ENCODE results near the gene DTHD1.

- TF ChIP-seq CHD2 (IDR thresholded peaks at IDR 0.05; ENCODE audit: low read length), result no peak
- no peak for TF ChIP-seq RAD21 (IDR thresholded peaks at IDR 0.05 in 1 of 2, conservative IDR thresholded peaks at IDR 0.05 in 1 of 2; ENCODE audit: low read depth in 2 of 2, low read length in 2 of 2)
- no peak for TF ChIP-seq EP300 (IDR thresholded peaks at IDR 0.05; ENCODE audit: borderline replicate concordance in 1 of 2, low read depth in 2 of 2, low read length in 2 of 2)
- no peak for TF ChIP-seq CTCF (IDR thresholded peaks at IDR 0.05; ENCODE audit: control extremely low read depth in 1 of 3, insufficient read depth in 1 of 3, low read depth in 1 of 3, low read length in 3 of 3)
- no peak for TF ChIP-seq HDAC2 (IDR thresholded peaks at IDR 0.05; ENCODE audit: borderline replicate concordance in 1 of 2, low read depth in 2 of 2, low read length in 2 of 2)
Observed at GRCh38 chr4:36310793-36311192, 29.4 kb downstream of the DTHD1 start.
